SU-DHL-6 (cell line): ENCODE measurements around the gene NDUFB11.

ENCODE experiments used
- H2AFZ ChIP-seq: fragments of 200-600 bp; sonication (generic); 2 replicates; pipeline ENCODE4 v1.6.1; 2014; ENCODE audit warnings: low read depth, mild to moderate bottlenecking, moderate library complexity, mixed read lengths, antibody characterized with exemption, low read length; ENCODE audit not compliant: severe bottlenecking
- H3F3A ChIP-seq: fragments of 200-600 bp; shearing (Covaris generic); 2 replicates; pipeline ENCODE4 v1.6.0; 2016; ENCODE audit warnings: antibody characterized with exemption, mild to moderate bottlenecking; ENCODE audit not compliant: insufficient read depth
- H3K27ac ChIP-seq: fragments of 200-600 bp; sonication (generic); 2 replicates; pipeline ENCODE4 v1.5.1; 2016; ENCODE audit warnings: low read depth, mild to moderate bottlenecking, low read length, moderate library complexity, mixed read lengths
- H3K27me3 ChIP-seq: fragments of 200-600 bp; sonication (generic), shearing (Covaris generic); 2 replicates; pipeline ENCODE4 v1.6.0; 2014; ENCODE audit warnings: mild to moderate bottlenecking, low read length
- H3K36me3 ChIP-seq: fragments of 200-600 bp; sonication (generic); 2 replicates; pipeline ENCODE4 v1.6.1; 2014; ENCODE audit warnings: mild to moderate bottlenecking, low read length, mixed read lengths
- H3K4me2 ChIP-seq: fragments of 300-600, 200-600 bp; shearing (Covaris generic), sonication (generic); 2 replicates; pipeline ENCODE4 v1.6.0; 2014; ENCODE audit warnings: low read length, low read depth, mild to moderate bottlenecking; ENCODE audit not compliant: poor library complexity, severe bottlenecking
- H3K4me3 ChIP-seq: fragments of 200-600 bp; sonication (generic); 2 replicates; pipeline ENCODE4 v1.5.1; 2014; ENCODE audit warnings: antibody characterized with exemption, low read length, mild to moderate bottlenecking, mixed read lengths; ENCODE audit not compliant: insufficient read depth, poor library complexity, severe bottlenecking
- H3K79me2 ChIP-seq: fragments of 200-600 bp; sonication (generic); 2 replicates; pipeline ENCODE4 v1.6.1; 2014; ENCODE audit warnings: mild to moderate bottlenecking, low read length, moderate library complexity; ENCODE audit not compliant: insufficient read depth
- H3K9ac ChIP-seq: fragments of 200-600 bp; sonication (generic); 2 replicates; pipeline ENCODE4 v1.7.0; 2014; ENCODE audit warnings: mild to moderate bottlenecking, low read length
- H3K9me2 ChIP-seq: fragments of 200-600 bp; sonication (generic); replicated peaks from 2 replicates; pipeline ENCODE4 v1.6.1; 2014; ENCODE audit warnings: low read length; ENCODE audit not compliant: insufficient read depth
- H3K9me3 ChIP-seq: fragments of 200-600 bp; sonication (generic); 2 replicates; pipeline ENCODE4 v1.6.1; 2014; ENCODE audit warnings: low read length, mixed read lengths; ENCODE audit not compliant: insufficient read depth
- H4K20me1 ChIP-seq: fragments of 200-600 bp; sonication (generic); 2 replicates; pipeline ENCODE4 v1.6.1; 2014; ENCODE audit warnings: low read depth, mild to moderate bottlenecking, antibody characterized with exemption, low read length, moderate library complexity, mixed read lengths
- EZH2phosphoT487 ChIP-seq: fragments of 200-600 bp; sonication (generic), shearing (Covaris generic); conservative IDR thresholded peaks from 2 replicates; pipeline ENCODE4 v1.6.1; 2018; ENCODE audit warnings: mild to moderate bottlenecking, antibody characterized with exemption, low read length, moderate library complexity, mixed read lengths
- TF ChIP-seq, protein P1 (sequence below): fragments of 200-600 bp; sonication (generic); IDR thresholded peaks from one replicate; pipeline ENCODE4 v1.5.1; 2017; ENCODE audit warnings: antibody characterized with exemption, mild to moderate bottlenecking, low read length, moderate library complexity; ENCODE audit not compliant: insufficient read depth, poor library complexity, severe bottlenecking

NDUFB11 gene

DNA sequence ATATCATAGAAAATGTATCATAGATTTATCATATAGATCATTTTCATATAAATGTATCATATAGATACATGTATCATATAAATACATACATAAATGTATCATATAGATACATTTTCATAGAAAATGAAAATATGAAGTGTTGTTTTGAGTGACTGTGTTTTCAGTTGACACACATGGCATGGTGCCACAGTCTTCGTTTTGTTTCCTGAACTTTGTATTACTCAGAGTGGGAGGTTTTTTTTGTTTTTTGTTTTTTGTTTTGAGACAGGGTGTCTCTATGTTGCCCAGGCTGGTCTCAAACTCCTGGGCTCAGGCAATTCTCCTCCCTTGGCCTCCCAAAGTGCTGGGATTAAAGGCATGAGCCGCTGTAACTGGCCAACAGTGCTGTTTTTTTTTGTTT, 4.4 kb upstream of the NDUFB11 start:
- no peak overlapping the region for H2AFZ ChIP-seq
- H3F3A ChIP-seq = no peaks in the 10 kb centered on the region; the same call in 1 of the 2 replicates
- no peak overlapping the region for H3K9ac ChIP-seq
- H3K9me3 ChIP-seq = no peaks in the 10 kb centered on the region
- no peaks in the 10 kb centered on the region for H3K36me3 ChIP-seq
- peaks cover 81% of the 10 kb centered on the region for H3K79me2 ChIP-seq
- H3K27me3 ChIP-seq = no peaks in the 10 kb centered on the region
- H4K20me1 ChIP-seq = no peaks in the 10 kb centered on the region
- H3K27ac ChIP-seq = no peak overlapping the region
- H3K4me3 ChIP-seq = no peak overlapping the region
- no peaks in the 10 kb centered on the region for H3K9me2 ChIP-seq
- no peak for TF ChIP-seq EZH2phosphoT487
- TF ChIP-seq, protein P1, sequence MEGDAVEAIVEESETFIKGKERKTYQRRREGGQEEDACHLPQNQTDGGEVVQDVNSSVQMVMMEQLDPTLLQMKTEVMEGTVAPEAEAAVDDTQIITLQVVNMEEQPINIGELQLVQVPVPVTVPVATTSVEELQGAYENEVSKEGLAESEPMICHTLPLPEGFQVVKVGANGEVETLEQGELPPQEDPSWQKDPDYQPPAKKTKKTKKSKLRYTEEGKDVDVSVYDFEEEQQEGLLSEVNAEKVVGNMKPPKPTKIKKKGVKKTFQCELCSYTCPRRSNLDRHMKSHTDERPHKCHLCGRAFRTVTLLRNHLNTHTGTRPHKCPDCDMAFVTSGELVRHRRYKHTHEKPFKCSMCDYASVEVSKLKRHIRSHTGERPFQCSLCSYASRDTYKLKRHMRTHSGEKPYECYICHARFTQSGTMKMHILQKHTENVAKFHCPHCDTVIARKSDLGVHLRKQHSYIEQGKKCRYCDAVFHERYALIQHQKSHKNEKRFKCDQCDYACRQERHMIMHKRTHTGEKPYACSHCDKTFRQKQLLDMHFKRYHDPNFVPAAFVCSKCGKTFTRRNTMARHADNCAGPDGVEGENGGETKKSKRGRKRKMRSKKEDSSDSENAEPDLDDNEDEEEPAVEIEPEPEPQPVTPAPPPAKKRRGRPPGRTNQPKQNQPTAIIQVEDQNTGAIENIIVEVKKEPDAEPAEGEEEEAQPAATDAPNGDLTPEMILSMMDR = no peak
- H3K4me2 ChIP-seq = no peak overlapping the region

DNA sequence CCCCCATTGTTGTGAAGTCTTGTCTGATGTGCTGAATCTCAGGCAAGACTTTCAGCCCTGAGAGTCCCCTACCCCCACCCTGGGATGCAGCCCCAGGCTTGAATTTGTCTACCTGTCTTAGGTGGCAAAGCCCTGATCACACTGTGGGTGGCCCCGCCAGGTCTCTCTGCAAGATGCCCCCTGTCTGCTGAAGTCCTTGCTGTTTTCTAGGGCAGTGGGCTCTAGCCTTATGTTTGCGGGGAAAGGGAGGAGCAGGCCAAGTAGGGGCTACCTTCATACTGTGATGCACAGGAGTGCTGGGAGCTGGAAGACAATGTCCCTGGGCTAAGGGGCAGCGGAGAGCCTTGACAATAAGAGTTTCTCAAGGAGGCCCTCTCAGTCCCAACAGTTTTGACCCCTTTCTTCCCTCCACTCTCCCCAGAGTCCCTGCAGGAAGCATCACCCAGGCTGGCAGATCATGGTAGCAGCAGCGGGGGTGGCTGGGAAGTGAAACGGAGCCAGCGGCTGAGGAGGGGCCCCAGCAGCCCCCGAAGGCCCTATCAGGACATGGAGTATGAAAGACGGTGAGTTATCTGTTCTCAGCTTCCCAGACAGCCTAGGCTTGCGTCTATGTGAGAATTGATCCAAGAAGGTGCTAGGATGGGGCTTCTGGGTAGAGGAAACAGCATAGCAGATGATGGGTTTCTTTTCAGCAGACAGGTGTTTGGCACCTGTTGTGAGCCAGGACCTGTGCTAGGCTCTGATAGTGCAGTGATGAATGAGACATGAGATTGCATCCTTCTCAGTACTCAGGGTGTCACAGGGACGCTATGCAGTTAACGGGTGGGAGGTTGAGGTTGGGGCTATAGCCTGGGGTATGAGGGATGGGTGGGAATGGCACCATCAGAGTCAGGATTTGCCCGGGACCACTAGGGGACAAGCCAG, 2.7 kb upstream of the NDUFB11 start:
- Histone ChIP-seq H3K27ac (no peak overlapping the region), H3K79me2 (peaks cover 78% of the 10 kb centered on the region), H3K36me3 (no peaks in the 10 kb centered on the region), H3K27me3 (no peaks in the 10 kb centered on the region), H3K9me3 (no peaks in the 10 kb centered on the region), H3F3A (no peaks in the 10 kb centered on the region; the same call in 1 of the 2 replicates), H3K9me2 (no peaks in the 10 kb centered on the region), H3K9ac (peak overlapping the region; percentile 90), H3K4me3 (peak overlapping the region; percentile 88), H2AFZ (no peak overlapping the region), H3K4me2 (peak overlapping the region; percentile 86), H4K20me1 (no peaks in the 10 kb centered on the region)
- no peak for TF ChIP-seq EZH2phosphoT487
- TF ChIP-seq, protein P1 = no peak

DNA sequence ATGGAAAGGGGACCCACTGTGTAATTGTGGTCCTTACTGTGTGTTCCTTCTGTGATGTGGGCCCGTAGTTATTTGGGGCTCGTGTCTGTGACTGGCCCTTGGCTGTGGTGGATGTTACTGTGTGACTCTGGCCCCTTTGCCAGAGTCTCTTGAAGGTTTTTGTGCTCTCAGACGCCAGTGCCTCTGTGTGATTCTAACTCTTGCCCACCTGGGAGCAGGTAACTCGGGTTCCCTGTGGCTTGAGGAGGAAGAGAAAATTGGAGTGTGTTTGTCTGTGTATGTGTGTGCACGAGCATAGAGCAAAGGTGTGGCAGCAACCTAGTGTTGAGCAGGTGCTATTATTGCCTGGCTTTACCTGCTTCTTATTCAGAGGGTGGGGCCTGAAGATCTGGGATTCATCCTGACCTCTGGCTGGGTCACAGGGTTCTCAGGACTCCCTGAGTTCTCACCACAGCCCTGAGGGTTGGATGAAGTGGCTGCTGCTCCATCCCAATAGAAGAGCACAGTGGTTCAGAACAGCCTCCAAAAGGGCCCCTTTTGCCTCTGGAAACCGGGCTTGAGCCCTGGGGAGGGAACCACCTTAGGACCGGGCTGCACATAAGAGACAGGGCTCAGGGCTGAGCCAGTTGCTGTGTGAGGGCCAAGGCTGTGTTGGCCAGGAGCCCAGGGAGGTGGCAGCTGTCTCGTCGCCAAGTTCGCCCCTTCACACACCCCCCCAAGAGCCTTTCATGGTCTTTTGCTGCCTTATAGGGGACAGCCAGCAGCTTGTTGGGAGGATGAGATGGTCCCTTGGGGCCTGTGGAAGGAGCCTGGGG, 1.8 kb upstream of the NDUFB11 start:
- Histone ChIP-seq H2AFZ (no peak overlapping the region), H3K9me3 (no peaks in the 10 kb centered on the region), H3F3A (no peaks in the 10 kb centered on the region; the same call in 1 of the 2 replicates), H3K4me2 (peak overlapping the region; percentile 86), H3K9ac (peak overlapping the region; percentile 90), H3K27me3 (no peaks in the 10 kb centered on the region), H3K27ac (peak overlapping the region; percentile 90; the same call in 1 of the 2 replicates), H3K79me2 (peaks cover 69% of the 10 kb centered on the region), H3K4me3 (peak overlapping the region; percentile 88), H3K9me2 (no peaks in the 10 kb centered on the region), H4K20me1 (no peaks in the 10 kb centered on the region), H3K36me3 (no peaks in the 10 kb centered on the region)
- TF ChIP-seq, protein P1 = no peak
- TF ChIP-seq EZH2phosphoT487 = no peak
